ENCODE measurements around the gene DACT2. TPM values are rescaled to one million over a fixed set of nuclear protein-coding genes. Genes with fewer than 3 reads are reported as not detected.
"Not testable (repeated sequence)": the region's sequence is repeated elsewhere in the genome, so short reads cannot be mapped to it uniquely, and the experiment has no call there.

The DACT2 gene
- total RNA-seq, 1 donor from 2014 or later, result 3.2 TPM

- DNase-seq (ENCODE audit: low spot score), result no peak
Observed at GRCh38 chr6:168326294-168327261, 7.0 kb upstream of the DACT2 start.

- no peak for DNase-seq (ENCODE audit: low spot score)
Observed at GRCh38 chr6:168322966-168323365, 3.4 kb upstream of the DACT2 start.

GRCh38 chr6:168320634-168321033 lies 1.1 kb upstream of the DACT2 start:
- DNase-seq (ENCODE audit: low spot score), result no peak

GRCh38 chr6:168318579-168319278 lies 848 bp downstream of the DACT2 start:
- no peak for DNase-seq (ENCODE audit: low spot score)

- DNase-seq (ENCODE audit: low spot score), result no peak
Observed at GRCh38 chr6:168318090-168318489, 1.5 kb downstream of the DACT2 start.

GRCh38 chr6:168315596-168315995 lies 4.0 kb downstream of the DACT2 start:
- no peak for DNase-seq (ENCODE audit: low spot score)

- peak; percentile 36 for DNase-seq (ENCODE audit: low spot score)
Observed at GRCh38 chr6:168314948-168315347, 4.6 kb downstream of the DACT2 start.

- no peak for DNase-seq (ENCODE audit: low spot score)
Observed at GRCh38 chr6:168314021-168314420, 5.6 kb downstream of the DACT2 start.

GRCh38 chr6:168313431-168314011 lies 6.1 kb downstream of the DACT2 start:
- DNase-seq (ENCODE audit: low spot score), result no peak

GRCh38 chr6:168312125-168312507 lies 7.5 kb downstream of the DACT2 start:
- not testable (repeated sequence) for DNase-seq (ENCODE audit: low spot score)

GRCh38 chr6:168311410-168312124 lies 8.0 kb downstream of the DACT2 start:
- no peak for DNase-seq (ENCODE audit: low spot score)

GRCh38 chr6:168310945-168311344 lies 8.6 kb downstream of the DACT2 start:
- DNase-seq (ENCODE audit: low spot score), result no peak

- no peak for DNase-seq (ENCODE audit: low spot score)
Observed at GRCh38 chr6:168310403-168310802, 9.2 kb downstream of the DACT2 start.

GRCh38 chr6:168309997-168310396 lies 9.6 kb downstream of the DACT2 start:
- DNase-seq (ENCODE audit: low spot score), result no peak

GRCh38 chr6:168309183-168309582 lies 10.4 kb downstream of the DACT2 start:
- DNase-seq (ENCODE audit: low spot score), result no peak

- DNase-seq (ENCODE audit: low spot score), result no peak
Observed at GRCh38 chr6:168308390-168309144, 11.0 kb downstream of the DACT2 start.

GRCh38 chr6:168307695-168308021 lies 11.9 kb downstream of the DACT2 start:
- no peak for DNase-seq (ENCODE audit: low spot score)

- DNase-seq (ENCODE audit: low spot score), result no peak
Observed at GRCh38 chr6:168307015-168307694, 12.4 kb downstream of the DACT2 start.

- DNase-seq (ENCODE audit: low spot score), result no peak
Observed at GRCh38 chr6:168305863-168306262, 13.7 kb downstream of the DACT2 start.

- no peak for DNase-seq (ENCODE audit: low spot score)
Observed at GRCh38 chr6:168305096-168305749, 14.4 kb downstream of the DACT2 start.
